ENCODE measurements around the gene SYNJ2. TPM values are rescaled to one million over a fixed set of nuclear protein-coding genes. Genes with fewer than 3 reads are reported as not detected.
A peak's percentile ranks its signal among the peaks of the same experiment; 100 is the strongest.

The SYNJ2 gene
- total and polyA plus RNA-seq, 2 donors (not counting 3 experiments of a cell fraction or from before 2014, with no cell fraction given) = 35.1 to 78.2 TPM

DNA sequence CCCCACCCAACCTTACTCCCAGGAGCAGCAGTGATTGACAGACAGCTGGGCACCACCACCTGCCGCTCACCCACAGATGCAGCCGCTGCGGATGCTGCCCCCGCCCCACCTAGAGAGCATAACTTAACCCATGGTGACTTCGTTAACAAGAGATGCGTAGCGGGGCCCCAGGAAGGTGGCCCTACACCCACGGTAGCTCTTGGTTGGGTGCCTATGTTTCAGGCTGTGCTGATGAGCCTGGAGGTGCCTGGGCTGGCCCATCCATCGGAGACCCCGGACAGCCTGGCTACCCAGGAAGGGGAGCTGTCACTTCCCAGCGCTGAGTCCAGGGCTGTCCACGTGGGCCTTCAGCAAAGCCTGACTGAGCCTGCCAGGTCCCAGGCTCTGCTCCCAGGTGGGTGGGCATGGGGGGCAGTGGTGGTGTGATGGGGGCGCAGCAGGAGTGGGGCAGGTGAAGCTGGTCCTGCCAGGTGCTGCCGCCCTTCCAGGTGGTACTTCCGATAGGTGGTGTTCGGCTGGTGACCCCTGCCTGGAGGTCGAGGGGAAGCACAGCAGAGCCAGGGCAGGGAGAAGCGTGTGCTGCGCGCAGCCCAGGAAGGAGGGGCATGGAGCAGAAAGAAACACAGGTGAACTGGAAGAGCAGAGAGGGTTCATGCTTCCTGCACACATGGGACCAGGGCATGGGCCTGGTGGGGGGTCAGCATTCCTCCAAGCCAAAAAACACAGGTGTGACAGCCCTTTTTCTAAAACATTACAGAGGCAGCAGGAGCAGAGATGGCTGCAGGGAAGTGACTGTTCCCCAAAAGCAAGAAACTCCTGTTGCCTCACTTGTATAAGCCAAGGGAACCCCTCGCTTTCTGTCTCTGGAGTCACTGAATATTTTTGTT lies 56.9 kb downstream of the SYNJ2 start:
- H3K27ac ChIP-seq (ENCODE audit: insufficient read depth, low read depth, low read length) = peak overlapping the region; percentile 99
- H3K79me2 ChIP-seq (ENCODE audit: control insufficient read depth, insufficient read depth, low read length) = peaks cover 24% of the 10 kb centered on the region
- ChIA-PET POLR2A (interaction anchor here (1.4 kb wide), 1 partner anchor 19 kb away, joined by 3 read pairs; no protein-coding TSS in a partner anchor), CTCF (interaction anchor here (0.6 to 6.2 kb wide), 4 partner anchors 8 to 34 kb away, joined by 3 to 45 read pairs (median 6); no protein-coding TSS in a partner anchor)
- no peak overlapping the region for H3K9ac ChIP-seq (replicated peaks; ENCODE audit: extremely low read depth, insufficient read depth, low read length)
- TF ChIP-seq POLR2A (IDR thresholded peaks at IDR 0.05; ENCODE audit: low read depth, low read length) (no peak), POLR2AphosphoS5 (IDR thresholded peaks at IDR 0.05; ENCODE audit: insufficient read depth, low read depth, low read length) (no peak), FOS (IDR thresholded peaks at IDR 0.05; ENCODE audit: borderline replicate concordance, insufficient read depth, low read length) (no peak), MYC (IDR thresholded peaks at IDR 0.05; ENCODE audit: low read depth, low read length) (no peak)
- no peak overlapping the region for H3K4me3 ChIP-seq (replicated peaks in 1 of 3; ENCODE audit: insufficient read depth in 1 of 3, low read depth in 1 of 3, low read length in 3 of 3)
- no peaks in the 10 kb centered on the region for H4K20me1 ChIP-seq (replicated peaks; ENCODE audit: control insufficient read depth, extremely low read depth, insufficient read depth, low read length)
- no peak overlapping the region for H3K4me2 ChIP-seq (ENCODE audit: insufficient read depth, low read length)
- peaks cover 6 to 11% of the 10 kb centered on the region in 2 experiments for H3K36me3 ChIP-seq (ENCODE audit: control insufficient read depth in 2 of 2, extremely low read depth in 1 of 2, insufficient read depth in 2 of 2, low read length in 2 of 2)
- no peak overlapping the region for H2AFZ ChIP-seq (ENCODE audit: low read depth, low read length)
- H3K4me1 ChIP-seq (ENCODE audit: control insufficient read depth, extremely low read depth, insufficient read depth, low read length) = peaks cover 38% of the 10 kb centered on the region
- no peaks in the 10 kb centered on the region for H3K9me3 ChIP-seq (replicated peaks; ENCODE audit: control insufficient read depth, insufficient read depth, low read length)
- dilution Hi-C loops (cut with MboI; ENCODE audit: extremely low pct_ligation_motif_present, low sequenced_read_pairs) (no loop called here), intact Hi-C loops (cut with micrococcal nuclease) (no loop called here)
- H3K9me1 ChIP-seq (replicated peaks; ENCODE audit: control insufficient read depth, extremely low read depth, insufficient read depth, low read length) = no peaks in the 10 kb centered on the region
- DNase-seq (ENCODE audit: low read depth, low spot score) (no peak), FAIRE-seq (no peak)
- no peaks in the 10 kb centered on the region for H3K27me3 ChIP-seq (ENCODE audit: control insufficient read depth in 2 of 2, insufficient read depth in 2 of 2, low read length in 2 of 2)
- no TSS peak for BruUV-seq (replicated peaks)

DNA sequence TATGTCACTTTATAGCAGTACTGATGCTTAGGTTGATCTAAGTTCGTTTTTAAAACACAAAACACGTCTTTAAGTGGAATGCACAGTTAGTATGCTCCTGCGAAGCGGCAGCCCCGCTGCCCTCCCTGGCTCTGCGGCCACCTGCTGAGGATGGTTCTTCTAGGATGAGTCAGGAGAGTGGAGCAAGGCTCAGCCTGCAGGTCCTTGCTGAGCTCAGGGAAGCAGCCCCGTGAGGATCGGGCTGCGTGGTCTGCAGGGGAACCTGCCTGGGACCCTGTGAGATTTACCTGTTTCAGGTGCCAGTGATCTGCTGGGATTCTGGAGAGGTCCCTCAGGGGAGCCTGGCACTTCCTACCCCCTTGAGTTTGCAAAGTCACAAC lies 57.5 kb downstream of the SYNJ2 start:
- no peaks in the 10 kb centered on the region for H3K9me1 ChIP-seq (replicated peaks; ENCODE audit: control insufficient read depth, extremely low read depth, insufficient read depth, low read length)
- H3K9ac ChIP-seq (replicated peaks; ENCODE audit: extremely low read depth, insufficient read depth, low read length) = peak overlapping the region; percentile 11
- no peaks in the 10 kb centered on the region for H3K27me3 ChIP-seq (ENCODE audit: control insufficient read depth in 2 of 2, insufficient read depth in 2 of 2, low read length in 2 of 2)
- DNase-seq (ENCODE audit: low read depth, low spot score) (no peak), FAIRE-seq (no peak)
- H3K4me3 ChIP-seq (replicated peaks in 1 of 3; ENCODE audit: insufficient read depth in 1 of 3, low read depth in 1 of 3, low read length in 3 of 3) = no peak overlapping the region
- H3K4me2 ChIP-seq (ENCODE audit: insufficient read depth, low read length) = no peak overlapping the region
- no peaks in the 10 kb centered on the region for H4K20me1 ChIP-seq (replicated peaks; ENCODE audit: control insufficient read depth, extremely low read depth, insufficient read depth, low read length)
- peaks cover 38% of the 10 kb centered on the region for H3K4me1 ChIP-seq (ENCODE audit: control insufficient read depth, extremely low read depth, insufficient read depth, low read length)
- CTCF ChIA-PET = interaction anchor here (0.8 to 6.2 kb wide), 4 partner anchors 8 to 33 kb away, joined by 3 to 45 read pairs (median 6); no protein-coding TSS in a partner anchor
- intact Hi-C loops (cut with micrococcal nuclease) = no loop called here
- peaks cover 5 to 15% of the 10 kb centered on the region in 2 experiments for H3K36me3 ChIP-seq (ENCODE audit: control insufficient read depth in 2 of 2, extremely low read depth in 1 of 2, insufficient read depth in 2 of 2, low read length in 2 of 2)
- H3K79me2 ChIP-seq (ENCODE audit: control insufficient read depth, insufficient read depth, low read length) = peaks cover 19% of the 10 kb centered on the region
- POLR2A ChIA-PET = interaction anchor here (1.4 kb wide), 1 partner anchor 19 kb away, joined by 3 read pairs; no protein-coding TSS in a partner anchor
- no TSS peak for BruUV-seq (replicated peaks)
- no peaks in the 10 kb centered on the region for H3K9me3 ChIP-seq (replicated peaks; ENCODE audit: control insufficient read depth, insufficient read depth, low read length)
- TF ChIP-seq EZH2 (IDR thresholded peaks at IDR 0.05; ENCODE audit: borderline replicate concordance, low read depth, low read length, severe bottlenecking) (no peak), FOS (IDR thresholded peaks at IDR 0.05; ENCODE audit: borderline replicate concordance, insufficient read depth, low read length) (no peak), MYC (IDR thresholded peaks at IDR 0.05; ENCODE audit: low read depth, low read length) (no peak), JUN (IDR thresholded peaks at IDR 0.05; ENCODE audit: borderline replicate concordance, insufficient read depth, insufficient read length, low read depth) (no peak), GATA2 (IDR thresholded peaks at IDR 0.05; ENCODE audit: insufficient read depth, insufficient read length, low read depth, low read length) (no peak), POLR2A (IDR thresholded peaks at IDR 0.05; ENCODE audit: low read depth, low read length) (no peak), POLR2AphosphoS5 (IDR thresholded peaks at IDR 0.05; ENCODE audit: insufficient read depth, low read depth, low read length) (no peak)
- TF ChIP-seq, protein P1, sequence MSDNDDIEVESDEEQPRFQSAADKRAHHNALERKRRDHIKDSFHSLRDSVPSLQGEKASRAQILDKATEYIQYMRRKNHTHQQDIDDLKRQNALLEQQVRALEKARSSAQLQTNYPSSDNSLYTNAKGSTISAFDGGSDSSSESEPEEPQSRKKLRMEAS (IDR thresholded peaks at IDR 0.05; ENCODE audit: insufficient read depth, insufficient read length) = no peak
- TF ChIP-seq, protein P2, sequence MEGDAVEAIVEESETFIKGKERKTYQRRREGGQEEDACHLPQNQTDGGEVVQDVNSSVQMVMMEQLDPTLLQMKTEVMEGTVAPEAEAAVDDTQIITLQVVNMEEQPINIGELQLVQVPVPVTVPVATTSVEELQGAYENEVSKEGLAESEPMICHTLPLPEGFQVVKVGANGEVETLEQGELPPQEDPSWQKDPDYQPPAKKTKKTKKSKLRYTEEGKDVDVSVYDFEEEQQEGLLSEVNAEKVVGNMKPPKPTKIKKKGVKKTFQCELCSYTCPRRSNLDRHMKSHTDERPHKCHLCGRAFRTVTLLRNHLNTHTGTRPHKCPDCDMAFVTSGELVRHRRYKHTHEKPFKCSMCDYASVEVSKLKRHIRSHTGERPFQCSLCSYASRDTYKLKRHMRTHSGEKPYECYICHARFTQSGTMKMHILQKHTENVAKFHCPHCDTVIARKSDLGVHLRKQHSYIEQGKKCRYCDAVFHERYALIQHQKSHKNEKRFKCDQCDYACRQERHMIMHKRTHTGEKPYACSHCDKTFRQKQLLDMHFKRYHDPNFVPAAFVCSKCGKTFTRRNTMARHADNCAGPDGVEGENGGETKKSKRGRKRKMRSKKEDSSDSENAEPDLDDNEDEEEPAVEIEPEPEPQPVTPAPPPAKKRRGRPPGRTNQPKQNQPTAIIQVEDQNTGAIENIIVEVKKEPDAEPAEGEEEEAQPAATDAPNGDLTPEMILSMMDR (IDR thresholded peaks at IDR 0.05; ENCODE audit: extremely low read depth in 1 of 2, insufficient read depth in 1 of 2, low read depth in 1 of 2, low read length in 2 of 2) = no peak
- dilution Hi-C loops (cut with MboI; ENCODE audit: extremely low pct_ligation_motif_present, low sequenced_read_pairs) = no loop called here
- no peak overlapping the region for H2AFZ ChIP-seq (ENCODE audit: low read depth, low read length)
- H3K27ac ChIP-seq (ENCODE audit: insufficient read depth, low read depth, low read length) = peak overlapping the region; percentile 99
